Measurements from ENCODE around the gene GRHL3.

GRHL3 gene

GRCh38 chr1:24318615-24319311 is 394 bp upstream of the GRHL3 start:
- DNase-seq: no peak

- DNase-seq: no peak
Observed at GRCh38 chr1:24319962-24320361, 805 bp downstream of the GRHL3 start.

GRCh38 chr1:24321126-24321525 is 2.0 kb downstream of the GRHL3 start:
- no peak for DNase-seq

- no peak for DNase-seq
Observed at GRCh38 chr1:24321697-24322469, 2.7 kb downstream of the GRHL3 start.

- DNase-seq: no peak
Observed at GRCh38 chr1:24322470-24323177, 3.5 kb downstream of the GRHL3 start.

- no peak for DNase-seq
Observed at GRCh38 chr1:24323281-24323680, 4.1 kb downstream of the GRHL3 start.

GRCh38 chr1:24324903-24325302 is 5.7 kb downstream of the GRHL3 start:
- DNase-seq: no peak

GRCh38 chr1:24325587-24326449 is 6.7 kb downstream of the GRHL3 start:
- no peak for DNase-seq

GRCh38 chr1:24327486-24327885 is 8.3 kb downstream of the GRHL3 start:
- no peak for DNase-seq

GRCh38 chr1:24327891-24328290 is 8.7 kb downstream of the GRHL3 start:
- DNase-seq: no peak

- DNase-seq: no peak
Observed at GRCh38 chr1:24329331-24329730, 10.2 kb downstream of the GRHL3 start.

- no peak for DNase-seq
Observed at GRCh38 chr1:24329797-24330543, 10.8 kb downstream of the GRHL3 start.

- no peak for DNase-seq
Observed at GRCh38 chr1:24331961-24332673, 13.0 kb downstream of the GRHL3 start.

GRCh38 chr1:24336075-24336474 is 16.9 kb downstream of the GRHL3 start:
- no peak for DNase-seq

- DNase-seq: no peak
Observed at GRCh38 chr1:24337455-24337854, 18.3 kb downstream of the GRHL3 start.

GRCh38 chr1:24338447-24338846 is 19.3 kb downstream of the GRHL3 start:
- no peak for DNase-seq

GRCh38 chr1:24339996-24340395 is 20.8 kb downstream of the GRHL3 start:
- DNase-seq: no peak

- no peak for DNase-seq
Observed at GRCh38 chr1:24340770-24341169, 21.6 kb downstream of the GRHL3 start.

- no peak for DNase-seq
Observed at GRCh38 chr1:24341260-24341659, 22.1 kb downstream of the GRHL3 start.

GRCh38 chr1:24343412-24344089 is 24.4 kb downstream of the GRHL3 start:
- no peak for DNase-seq

All from SIG-M5 (cell line).